NB4 (cell line): Measurements from ENCODE around the gene JAKMIP3.

ENCODE experiments used
- DNase-seq: peaks from one replicate; pipeline ENCODE4 v3.0.0; 2010; ENCODE audit warnings: low read depth
- H3K4me3 ChIP-seq: one replicate; pipeline ENCODE4 v1.5.1; 2011; ENCODE audit warnings: mild to moderate bottlenecking, low read depth, low read length, moderate library complexity
- CTCF ChIP-seq: IDR thresholded peaks from one replicate; pipeline ENCODE4 v1.5.1; 2012; ENCODE audit warnings: low read depth, low read length
- MAX ChIP-seq: IDR thresholded peaks from 2 replicates; pipeline ENCODE4 v1.6.1; 2011; ENCODE audit warnings: low read depth, low read length
- MYC ChIP-seq: IDR thresholded peaks from 2 replicates; pipeline ENCODE4 v1.6.1; 2011; ENCODE audit warnings: low read depth, low read length
- POLR2A ChIP-seq: IDR thresholded peaks from 2 replicates; pipeline ENCODE4 v1.6.1; 2011; ENCODE audit warnings: mild to moderate bottlenecking; ENCODE audit not compliant: insufficient read length; ENCODE audit errors: extremely low read depth

JAKMIP3 gene

GRCh38 chr10:132095403-132096113 lies 29.8 kb downstream of the JAKMIP3 start:
- TF ChIP-seq MAX (no peak), MYC (no peak), POLR2A (no peak), CTCF (no peak)
- H3K4me3 ChIP-seq = no peak overlapping the region
- no peak for DNase-seq

- DNase-seq = peak; percentile 77
- H3K4me3 ChIP-seq = no peak overlapping the region
- TF ChIP-seq MAX (peak; percentile 89), POLR2A (no peak), CTCF (no peak), MYC (peak; percentile 71)
These were observed 30.5 kb downstream of the JAKMIP3 start for GRCh38 chr10:132096223-132096622.

- TF ChIP-seq CTCF = no peak
- no peak for TF ChIP-seq POLR2A
- no peak for TF ChIP-seq MYC
- TF ChIP-seq MAX = no peak
- H3K4me3 ChIP-seq = no peak overlapping the region
- DNase-seq = no peak
These were observed 31.2 kb downstream of the JAKMIP3 start for GRCh38 chr10:132096863-132097478.

GRCh38 chr10:132097609-132098377 lies 32.0 kb downstream of the JAKMIP3 start:
- DNase-seq = no peak
- no peak for TF ChIP-seq CTCF
- H3K4me3 ChIP-seq = no peak overlapping the region

- no peak overlapping the region for H3K4me3 ChIP-seq
- no peak for DNase-seq
- no peak for TF ChIP-seq MAX
- no peak for TF ChIP-seq CTCF
- TF ChIP-seq POLR2A = no peak
These were observed 33.0 kb downstream of the JAKMIP3 start for GRCh38 chr10:132098539-132099388.
